GM21390 (cell line): ENCODE measurements around the gene MCM10.
"Not testable (repeated sequence)": the region's sequence is repeated elsewhere in the genome, so short reads cannot be mapped to it uniquely, and the experiment has no call there.

Experiments
- ATAC-seq: cut with Tn5 transposase; IDR thresholded peaks from one replicate; pipeline ENCODE4 v1.9.1; 2021; ENCODE audit not compliant: unreplicated experiment

MCM10 gene

GRCh38 chr10:13219685-13220670 is 58.6 kb downstream of the MCM10 start:
- peak; percentile 72 for ATAC-seq

- no peak for ATAC-seq
Observed at GRCh38 chr10:13221572-13221971, 60.2 kb downstream of the MCM10 start.

- no peak for ATAC-seq
Observed at GRCh38 chr10:13222151-13222550, 60.8 kb downstream of the MCM10 start.

- ATAC-seq: no peak
Observed at GRCh38 chr10:13222566-13222965, 61.2 kb downstream of the MCM10 start.

- no peak for ATAC-seq
Observed at GRCh38 chr10:13223241-13223640, 61.9 kb downstream of the MCM10 start.

GRCh38 chr10:13224210-13224995 is 63.0 kb downstream of the MCM10 start:
- ATAC-seq: no peak

GRCh38 chr10:13225601-13226000 is 64.2 kb downstream of the MCM10 start:
- no peak for ATAC-seq

- ATAC-seq: no peak
Observed at GRCh38 chr10:13227031-13227430, 65.7 kb downstream of the MCM10 start.

- ATAC-seq: no peak
Observed at GRCh38 chr10:13231190-13231589, 69.8 kb downstream of the MCM10 start.

GRCh38 chr10:13231808-13232207 is 70.5 kb downstream of the MCM10 start:
- ATAC-seq: no peak

- no peak for ATAC-seq
Observed at GRCh38 chr10:13233358-13233757, 72.0 kb downstream of the MCM10 start.

GRCh38 chr10:13234172-13234571 is 72.8 kb downstream of the MCM10 start, which contains the start of gene UCMA:
Gene UCMA (minus strand): TSS chr10:13234374. CDS start chr10:13234258, 116 bp downstream.
- no peak for ATAC-seq

- not testable (repeated sequence) for ATAC-seq
Observed at GRCh38 chr10:13234736-13235135, 73.4 kb downstream of the MCM10 start.

- no peak for ATAC-seq
Observed at GRCh38 chr10:13236638-13237037, 75.3 kb downstream of the MCM10 start.

- no peak for ATAC-seq
Observed at GRCh38 chr10:13238271-13239077, 77.1 kb downstream of the MCM10 start.

GRCh38 chr10:13239923-13240322 is 78.6 kb downstream of the MCM10 start:
- no peak for ATAC-seq

GRCh38 chr10:13241613-13242012 is 80.3 kb downstream of the MCM10 start:
- ATAC-seq: no peak

- ATAC-seq: not testable (repeated sequence)
Observed at GRCh38 chr10:13242260-13242659, 80.9 kb downstream of the MCM10 start.

GRCh38 chr10:13247246-13247645 is 85.9 kb downstream of the MCM10 start:
- ATAC-seq: no peak

- ATAC-seq: no peak
Observed at GRCh38 chr10:13247784-13248183, 86.4 kb downstream of the MCM10 start.

- ATAC-seq: no peak
Observed at GRCh38 chr10:13253726-13254125, 92.4 kb downstream of the MCM10 start.
